ENCODE data around the gene MRTFA. TPM values are rescaled to one million over a fixed set of nuclear protein-coding genes. Genes with fewer than 3 reads are reported as not detected.
"Not testable (repeated sequence)": the region's sequence is repeated elsewhere in the genome, so short reads cannot be mapped to it uniquely, and the experiment has no call there.

MRTFA gene
- total RNA-seq, 1 donor = 34.0 TPM

- Histone ChIP-seq H3K27me3 (ENCODE audit: insufficient read depth, low read length) (no peaks in the 10 kb centered on the region), H2AFZ (ENCODE audit: low read length) (no peak overlapping the region), H4K20me1 (ENCODE audit: insufficient read depth, low read length) (peaks cover 5% of the 10 kb centered on the region), H3K4me1 (ENCODE audit: insufficient read depth, low read length) (peaks cover 18% of the 10 kb centered on the region), H3K27ac (ENCODE audit: low read depth, low read length) (peak overlapping the region; percentile 80), H3K36me3 (ENCODE audit: insufficient read depth, low read length) (no peaks in the 10 kb centered on the region), H3K9me3 (ENCODE audit: low read depth, low read length) (no peaks in the 10 kb centered on the region), H3K4me3 (ENCODE audit: insufficient read depth, low read length) (no peak overlapping the region), H3K4me2 (ENCODE audit: insufficient read depth, low read length) (peak overlapping the region; percentile 25), H3K79me2 (ENCODE audit: insufficient read depth, low read length) (peaks cover 63% of the 10 kb centered on the region)
- TF ChIP-seq, protein P1, sequence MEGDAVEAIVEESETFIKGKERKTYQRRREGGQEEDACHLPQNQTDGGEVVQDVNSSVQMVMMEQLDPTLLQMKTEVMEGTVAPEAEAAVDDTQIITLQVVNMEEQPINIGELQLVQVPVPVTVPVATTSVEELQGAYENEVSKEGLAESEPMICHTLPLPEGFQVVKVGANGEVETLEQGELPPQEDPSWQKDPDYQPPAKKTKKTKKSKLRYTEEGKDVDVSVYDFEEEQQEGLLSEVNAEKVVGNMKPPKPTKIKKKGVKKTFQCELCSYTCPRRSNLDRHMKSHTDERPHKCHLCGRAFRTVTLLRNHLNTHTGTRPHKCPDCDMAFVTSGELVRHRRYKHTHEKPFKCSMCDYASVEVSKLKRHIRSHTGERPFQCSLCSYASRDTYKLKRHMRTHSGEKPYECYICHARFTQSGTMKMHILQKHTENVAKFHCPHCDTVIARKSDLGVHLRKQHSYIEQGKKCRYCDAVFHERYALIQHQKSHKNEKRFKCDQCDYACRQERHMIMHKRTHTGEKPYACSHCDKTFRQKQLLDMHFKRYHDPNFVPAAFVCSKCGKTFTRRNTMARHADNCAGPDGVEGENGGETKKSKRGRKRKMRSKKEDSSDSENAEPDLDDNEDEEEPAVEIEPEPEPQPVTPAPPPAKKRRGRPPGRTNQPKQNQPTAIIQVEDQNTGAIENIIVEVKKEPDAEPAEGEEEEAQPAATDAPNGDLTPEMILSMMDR (IDR thresholded peaks at IDR 0.05; ENCODE audit: extremely low read depth, low read depth, low read length) = no peak
- no peak for DNase-seq (ENCODE audit: insufficient read length, low spot score, missing footprints)
Measured at GRCh38 chr22:40383905-40384304, 252.6 kb downstream of the MRTFA start.

DNA sequence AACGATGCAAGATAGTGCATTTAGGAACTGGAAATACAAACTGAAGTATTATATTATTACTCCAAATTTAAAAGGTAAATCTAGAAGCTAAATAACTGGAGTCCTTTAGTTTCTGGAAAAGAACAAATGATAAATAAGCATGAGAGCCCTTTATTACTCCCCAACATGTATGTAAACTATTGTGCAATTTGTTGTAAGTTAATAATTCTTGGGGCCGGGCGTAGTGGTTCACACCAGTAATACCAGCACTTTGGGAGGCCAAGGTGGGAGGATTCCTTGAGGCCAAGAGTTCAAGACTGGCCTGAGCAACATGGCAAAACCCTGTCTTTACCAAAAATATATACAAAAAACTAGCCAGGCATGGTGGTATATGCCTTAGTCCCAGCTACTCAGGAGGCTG, 255.1 kb downstream of the MRTFA start:
- H3K27ac ChIP-seq (ENCODE audit: low read depth, low read length) = no peak overlapping the region
- no peaks in the 10 kb centered on the region for H3K36me3 ChIP-seq (ENCODE audit: insufficient read depth, low read length)
- no peaks in the 10 kb centered on the region for H3K27me3 ChIP-seq (ENCODE audit: insufficient read depth, low read length)
- H3K4me3 ChIP-seq (ENCODE audit: insufficient read depth, low read length) = no peak overlapping the region
- H2AFZ ChIP-seq (ENCODE audit: low read length) = no peak overlapping the region
- TF ChIP-seq, protein P1 (IDR thresholded peaks at IDR 0.05; ENCODE audit: extremely low read depth, low read depth, low read length) = no peak
- H4K20me1 ChIP-seq (ENCODE audit: insufficient read depth, low read length) = peaks cover 7% of the 10 kb centered on the region
- no peaks in the 10 kb centered on the region for H3K9me3 ChIP-seq (ENCODE audit: low read depth, low read length)
- H3K4me2 ChIP-seq (ENCODE audit: insufficient read depth, low read length) = no peak overlapping the region
- H3K4me1 ChIP-seq (ENCODE audit: insufficient read depth, low read length) = peaks cover 18% of the 10 kb centered on the region
- H3K79me2 ChIP-seq (ENCODE audit: insufficient read depth, low read length) = peaks cover 64% of the 10 kb centered on the region
- no peak for DNase-seq (ENCODE audit: insufficient read length, low spot score, missing footprints)

DNA sequence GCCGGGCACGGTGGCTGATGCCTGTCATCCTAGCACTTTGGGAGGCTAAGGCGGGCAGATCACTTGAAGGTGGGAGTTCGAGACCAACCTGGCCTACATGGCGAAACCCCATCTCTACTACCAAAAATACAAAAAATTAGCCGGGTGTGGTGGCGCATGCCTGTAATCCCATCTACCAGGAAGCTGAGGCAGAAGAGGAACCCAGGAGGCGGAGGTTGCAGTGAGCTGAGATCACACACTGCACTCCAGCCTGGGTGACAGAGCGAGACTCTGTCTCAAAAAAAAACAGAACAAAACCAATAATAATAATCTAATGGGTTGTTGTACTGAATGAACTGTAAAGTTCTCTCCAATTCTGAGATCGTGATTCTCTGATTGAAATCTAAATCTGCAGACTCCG, 258.1 kb downstream of the MRTFA start:
- H3K4me1 ChIP-seq (ENCODE audit: insufficient read depth, low read length); H3K4me3 ChIP-seq (ENCODE audit: insufficient read depth, low read length); H3K27me3 ChIP-seq (ENCODE audit: insufficient read depth, low read length); H3K27ac ChIP-seq (ENCODE audit: low read depth, low read length); H2AFZ ChIP-seq (ENCODE audit: low read length); H3K36me3 ChIP-seq (ENCODE audit: insufficient read depth, low read length); H3K9me3 ChIP-seq (ENCODE audit: low read depth, low read length); H4K20me1 ChIP-seq (ENCODE audit: insufficient read depth, low read length); DNase-seq (ENCODE audit: insufficient read length, low spot score, missing footprints); H3K4me2 ChIP-seq (ENCODE audit: insufficient read depth, low read length): not testable (repeated sequence)
- peaks cover 73% of the 10 kb centered on the region for H3K79me2 ChIP-seq (ENCODE audit: insufficient read depth, low read length)

- H3K27me3 ChIP-seq (ENCODE audit: insufficient read depth, low read length) = no peaks in the 10 kb centered on the region
- H4K20me1 ChIP-seq (ENCODE audit: insufficient read depth, low read length) = peaks cover 7% of the 10 kb centered on the region
- H2AFZ ChIP-seq (ENCODE audit: low read length) = no peak overlapping the region
- TF ChIP-seq, protein P1 (IDR thresholded peaks at IDR 0.05; ENCODE audit: extremely low read depth, low read depth, low read length) = no peak
- no peak overlapping the region for H3K27ac ChIP-seq (ENCODE audit: low read depth, low read length)
- H3K79me2 ChIP-seq (ENCODE audit: insufficient read depth, low read length) = peaks cover 76% of the 10 kb centered on the region
- H3K4me1 ChIP-seq (ENCODE audit: insufficient read depth, low read length) = no peaks in the 10 kb centered on the region
- DNase-seq (ENCODE audit: insufficient read length, low spot score, missing footprints) = no peak
- no peak overlapping the region for H3K4me3 ChIP-seq (ENCODE audit: insufficient read depth, low read length)
- no peak overlapping the region for H3K4me2 ChIP-seq (ENCODE audit: insufficient read depth, low read length)
- no peaks in the 10 kb centered on the region for H3K36me3 ChIP-seq (ENCODE audit: insufficient read depth, low read length)
- H3K9me3 ChIP-seq (ENCODE audit: low read depth, low read length) = no peaks in the 10 kb centered on the region
Measured at GRCh38 chr22:40377931-40378330, 258.6 kb downstream of the MRTFA start.

Measured in osteoblast (primary cell).